Sigmoid colon (tissue), 7 donors: Measurements from ENCODE around the gene KRTAP10-9. TPM values are rescaled to one million over a fixed set of nuclear protein-coding genes. Genes with fewer than 3 reads are reported as not detected.
"Not testable (repeated sequence)": the region's sequence is repeated elsewhere in the genome, so short reads cannot be mapped to it uniquely, and the experiment has no call there.

Experiments used
- DNase-seq: peaks from one replicate; pipeline ENCODE4 v3.0.0-alpha.2; 2019
- H3K27ac ChIP-seq, 4 donors: fragments of 200-600 bp; sonication (generic); one replicate each; pipeline ENCODE4 v1.5.1; 2016 to 2019; ENCODE audit warnings: mild to moderate bottlenecking in 1 of 4
- H3K27me3 ChIP-seq, 3 donors: fragments of 200-600 bp; sonication (generic); one replicate each; pipeline ENCODE4 v1.5.1; 2019; ENCODE audit warnings: mild to moderate bottlenecking in 1 of 3
- H3K36me3 ChIP-seq, 4 donors: fragments of 200-600 bp; sonication (generic); one replicate each; pipeline ENCODE4 v1.5.1; 2016 to 2019
- H3K4me1 ChIP-seq, 4 donors: fragments of 200-600 bp; sonication (generic); one replicate each; pipeline ENCODE4 v1.5.1; 2017 to 2019
- H3K4me3 ChIP-seq, 4 donors: fragments of 200-600 bp; sonication (generic); one replicate each; pipeline ENCODE4 v1.5.1; 2017 to 2019; ENCODE audit warnings: mild to moderate bottlenecking in 2 of 4, moderate library complexity in 1 of 4
- H3K9me3 ChIP-seq, 4 donors: fragments of 200-600 bp in 3 of 4; sonication (generic) in 3 of 4; one replicate each; pipeline versions ENCODE4 v1.5.1 to v1.6.1; 2013 to 2019
- EP300 ChIP-seq, 4 donors: sonication (generic); formaldehyde crosslinking; IDR thresholded peaks; one replicate each; pipeline ENCODE4 v1.6.1; 2017; ENCODE audit warnings: antibody characterized with exemption in 4 of 4
- POLR2A ChIP-seq, 2 donors: fragments of 450-650 bp; IDR thresholded peaks; one replicate each; pipeline ENCODE4 v1.6.1; 2016; ENCODE audit warnings: antibody characterized with exemption in 2 of 2, mild to moderate bottlenecking in 2 of 2, moderate library complexity in 2 of 2
- POLR2AphosphoS5 ChIP-seq, 4 donors: sonication (generic); formaldehyde crosslinking; IDR thresholded peaks; one replicate each; pipeline ENCODE4 v1.6.1; 2017; ENCODE audit warnings: antibody characterized with exemption in 4 of 4
- WGBS, 2 donors: extraction: QIAGEN DNeasy Blood & Tissue Kit; methylation state at CpG; one replicate each; pipeline ENCODE4 v1.1.7; 2013; 5-methylcytosine and 5-hydroxymethylcytosine counted together
- intact Hi-C: fragments of 100-400 bp; cut with DNase I; formaldehyde crosslinking; loops from one replicate; pipeline ENCODE4 v1.15.1; 2023
- polyA plus RNA-seq, 3 donors: library from polyadenylated mRNA; stranded (reverse); fragments of 200-250 nt; gene quantifications; one replicate each; pipeline ENCODE4 v1.2.3, GENCODE V29; 2013
- total RNA-seq, 4 donors: library from RNA; depleted of rRNA; stranded (reverse); fragments of >200 nt; gene quantifications; one replicate each; pipeline ENCODE4 v1.1.0, GENCODE V29; 2016
- TF ChIP-seq, protein P1 (sequence below), 4 experiments: fragments of 450-650 bp in 3 of 4; fragments of 200-600 bp in 1 of 4; IDR thresholded peaks; one replicate each; pipeline ENCODE4 v1.5.1; 2016 to 2019; ENCODE audit warnings: antibody characterized with exemption in 4 of 4, mild to moderate bottlenecking in 3 of 4, moderate library complexity in 2 of 4
- donor health status: healthy with polysubstance abuse.
- donor health status: Bipolar disorder and iron deficiency.
- donor health status: healthy.

The KRTAP10-9 gene
- total and polyA plus RNA-seq, 7 donors: not detected

GRCh38 chr21:44643741-44644310, 16.9 kb downstream of the KRTAP10-9 start:
- WGBS, 2 donors: 80 to 82% methylated on average over 14 of the region's 14 CpGs
- H3K27me3 ChIP-seq: peaks cover 0 to 32% (median 10%) of the 10 kb centered on the region in 3 donors
- H3K36me3 ChIP-seq: no peaks in the 10 kb centered on the region
- TF ChIP-seq POLR2AphosphoS5 (IDR thresholded peaks at IDR 0.05): no peak
- TF ChIP-seq POLR2A (IDR thresholded peaks at IDR 0.05): no peak
- no peak for TF ChIP-seq EP300 (IDR thresholded peaks at IDR 0.05)
- TF ChIP-seq, protein P1, sequence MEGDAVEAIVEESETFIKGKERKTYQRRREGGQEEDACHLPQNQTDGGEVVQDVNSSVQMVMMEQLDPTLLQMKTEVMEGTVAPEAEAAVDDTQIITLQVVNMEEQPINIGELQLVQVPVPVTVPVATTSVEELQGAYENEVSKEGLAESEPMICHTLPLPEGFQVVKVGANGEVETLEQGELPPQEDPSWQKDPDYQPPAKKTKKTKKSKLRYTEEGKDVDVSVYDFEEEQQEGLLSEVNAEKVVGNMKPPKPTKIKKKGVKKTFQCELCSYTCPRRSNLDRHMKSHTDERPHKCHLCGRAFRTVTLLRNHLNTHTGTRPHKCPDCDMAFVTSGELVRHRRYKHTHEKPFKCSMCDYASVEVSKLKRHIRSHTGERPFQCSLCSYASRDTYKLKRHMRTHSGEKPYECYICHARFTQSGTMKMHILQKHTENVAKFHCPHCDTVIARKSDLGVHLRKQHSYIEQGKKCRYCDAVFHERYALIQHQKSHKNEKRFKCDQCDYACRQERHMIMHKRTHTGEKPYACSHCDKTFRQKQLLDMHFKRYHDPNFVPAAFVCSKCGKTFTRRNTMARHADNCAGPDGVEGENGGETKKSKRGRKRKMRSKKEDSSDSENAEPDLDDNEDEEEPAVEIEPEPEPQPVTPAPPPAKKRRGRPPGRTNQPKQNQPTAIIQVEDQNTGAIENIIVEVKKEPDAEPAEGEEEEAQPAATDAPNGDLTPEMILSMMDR (IDR thresholded peaks at IDR 0.05): no peak
- no peak overlapping the region for H3K27ac ChIP-seq
- no peak for DNase-seq
- no peaks in the 10 kb centered on the region for H3K4me1 ChIP-seq
- H3K4me3 ChIP-seq: no peak overlapping the region
- peaks cover 0 to 6% (median 1%) of the 10 kb centered on the region in 4 donors for H3K9me3 ChIP-seq
- intact Hi-C loops: no loop called here

GRCh38 chr21:44644878-44645277, 18.0 kb downstream of the KRTAP10-9 start:
- Histone ChIP-seq H3K4me3 (no peak overlapping the region), H3K9me3 (peaks cover 0 to 6% (median 1%) of the 10 kb centered on the region in 4 donors), H3K4me1 (no peaks in the 10 kb centered on the region), H3K27me3 (peaks cover 0 to 21% (median 10%) of the 10 kb centered on the region in 3 donors), H3K27ac (no peak overlapping the region), H3K36me3 (no peaks in the 10 kb centered on the region)
- DNase-seq: no peak
- TF ChIP-seq, protein P1 (IDR thresholded peaks at IDR 0.05): no peak
- TF ChIP-seq EP300 (IDR thresholded peaks at IDR 0.05) (no peak), POLR2AphosphoS5 (IDR thresholded peaks at IDR 0.05) (no peak), POLR2A (IDR thresholded peaks at IDR 0.05) (no peak)
- 44 to 50% methylated on average over 2 of the region's 2 CpGs for whole genome bisulfite sequencing, 2 donors
- intact Hi-C loops: no loop called here

- H3K36me3 ChIP-seq, H3K4me3 ChIP-seq, H3K9me3 ChIP-seq, H3K4me1 ChIP-seq, intact Hi-C loops, H3K27ac ChIP-seq, DNase-seq: not testable (repeated sequence)
- peaks cover 0 to 14% (median 10%) of the 10 kb centered on the region in 3 donors for H3K27me3 ChIP-seq
- 73 to 78% methylated on average over 21 of the region's 21 CpGs for WGBS, 2 donors
Observed at GRCh38 chr21:44646366-44647221, 19.7 kb downstream of the KRTAP10-9 start, which contains the start of gene KRTAP10-11. TSS of gene KRTAP10-11 (plus strand) at chr21:44646414. CDS start at chr21:44646459, 45 bp downstream.

GRCh38 chr21:44647222-44647552, 20.3 kb downstream of the KRTAP10-9 start:
- Histone ChIP-seq H3K27me3 (peaks cover 0 to 14% (median 10%) of the 10 kb centered on the region in 3 donors), H3K4me3 (no peak overlapping the region), H3K36me3 (no peaks in the 10 kb centered on the region), H3K27ac (no peak overlapping the region), H3K9me3 (peaks cover 0 to 4% (median 1%) of the 10 kb centered on the region in 4 donors), H3K4me1 (no peaks in the 10 kb centered on the region)
- no peak for DNase-seq
- TF ChIP-seq, protein P1 (IDR thresholded peaks at IDR 0.05): no peak
- TF ChIP-seq POLR2A (IDR thresholded peaks at IDR 0.05): no peak
- TF ChIP-seq POLR2AphosphoS5 (IDR thresholded peaks at IDR 0.05): no peak
- no peak for TF ChIP-seq EP300 (IDR thresholded peaks at IDR 0.05)
- 67 to 69% methylated on average over 8 of the region's 8 CpGs for WGBS, 2 donors
- intact Hi-C loops: no loop called here

GRCh38 chr21:44648557-44649311, 21.8 kb downstream of the KRTAP10-9 start:
- DNase-seq: no peak
- intact Hi-C loops: no loop called here
- WGBS, 2 donors: 77 to 80% methylated on average over 33 of the region's 33 CpGs
- Histone ChIP-seq H3K4me3 (no peak overlapping the region), H3K9me3 (peaks cover 0 to 4% (median 1%) of the 10 kb centered on the region in 4 donors), H3K4me1 (no peaks in the 10 kb centered on the region), H3K27ac (no peak overlapping the region), H3K27me3 (peaks cover 0 to 14% (median 10%) of the 10 kb centered on the region in 3 donors), H3K36me3 (no peaks in the 10 kb centered on the region)
- TF ChIP-seq, protein P1 (IDR thresholded peaks at IDR 0.05): no peak
- no peak for TF ChIP-seq POLR2A (IDR thresholded peaks at IDR 0.05)
